Hepatocyte (in vitro differentiated cells): ENCODE data around the gene RFFL. TPM values are rescaled to one million over a fixed set of nuclear protein-coding genes. Genes with fewer than 3 reads are reported as not detected.

ENCODE experiments used
- DNase-seq: peaks from one replicate; pipeline ENCODE4 v3.0.0-alpha.2; 2016; ENCODE audit warnings: low spot score
- H2AFZ ChIP-seq: fragments of 200-600 bp; sonication (generic); 2 replicates; pipeline ENCODE4 v1.6.0; 2016; ENCODE audit warnings: antibody characterized with exemption, mild to moderate bottlenecking
- H3K27ac ChIP-seq: fragments of 200-600 bp; sonication (generic); 2 replicates; pipeline ENCODE4 v1.5.1; 2016; ENCODE audit warnings: mild to moderate bottlenecking
- H3K27me3 ChIP-seq: fragments of 200-600 bp; sonication (generic); 2 replicates; pipeline ENCODE4 v1.6.1; 2016
- H3K36me3 ChIP-seq: fragments of 200-600 bp; sonication (generic); replicated peaks from 2 replicates; pipeline ENCODE4 v1.5.1; 2016; ENCODE audit warnings: low read depth; ENCODE audit not compliant: insufficient read depth
- H3K4me1 ChIP-seq: fragments of 200-600 bp; sonication (generic); 2 replicates; pipeline ENCODE4 v1.5.1; 2016; ENCODE audit warnings: mild to moderate bottlenecking, moderate library complexity; ENCODE audit not compliant: insufficient read depth
- H3K4me2 ChIP-seq: fragments of 200-600 bp; sonication (generic); 2 replicates; pipeline ENCODE4 v1.6.0; 2016
- H3K4me3 ChIP-seq: fragments of 200-600 bp; sonication (generic); 2 replicates; pipeline ENCODE4 v1.5.1; 2016; ENCODE audit warnings: mild to moderate bottlenecking
- H3K79me2 ChIP-seq: fragments of 200-600 bp; sonication (generic); 2 replicates; pipeline ENCODE4 v1.6.0; 2017; ENCODE audit warnings: mild to moderate bottlenecking
- H3K9me2 ChIP-seq: fragments of 200-600 bp; sonication (generic); replicated peaks from 2 replicates; pipeline ENCODE4 v1.6.0; 2017; ENCODE audit warnings: mild to moderate bottlenecking; ENCODE audit not compliant: insufficient read depth
- H3K9me3 ChIP-seq: fragments of 200-600 bp; sonication (generic); 2 replicates; pipeline ENCODE4 v1.5.1; 2016; ENCODE audit warnings: low read depth, mild to moderate bottlenecking
- H4K20me1 ChIP-seq: fragments of 200-600 bp; sonication (generic); 2 replicates; pipeline ENCODE4 v1.6.0; 2016; ENCODE audit warnings: mild to moderate bottlenecking; ENCODE audit not compliant: insufficient read depth, poor library complexity, severe bottlenecking
- CTCF ChIP-seq: fragments of 200-600 bp; sonication (generic); IDR thresholded peaks from 2 replicates; pipeline ENCODE4 v1.5.1; 2016; ENCODE audit warnings: antibody characterized with exemption, mild to moderate bottlenecking; ENCODE audit not compliant: poor library complexity
- EZH2 ChIP-seq: fragments of 200-600 bp; sonication (generic); IDR thresholded peaks from 2 replicates; pipeline ENCODE4 v1.6.1; 2016; ENCODE audit warnings: antibody characterized with exemption, mild to moderate bottlenecking, borderline replicate concordance
- EZH2phosphoT487 ChIP-seq: fragments of 200-600 bp; sonication (generic); IDR thresholded peaks from one replicate; pipeline ENCODE4 v1.6.1; 2018; ENCODE audit warnings: antibody characterized with exemption, mild to moderate bottlenecking, low read depth, moderate library complexity; ENCODE audit not compliant: unreplicated experiment, severe bottlenecking
- WGBS: methylation state at CpG from one replicate; pipeline ENCODE4 v1.1.6; 2016; ENCODE audit warnings: low lambda C conversion rate; ENCODE audit errors: missing lambda C conversion rate; 5-methylcytosine and 5-hydroxymethylcytosine counted together
- polyA plus RNA-seq: library from polyadenylated mRNA; unstranded; fragments of >200 nt; fragmentation: Nextera tagmentation; extraction: Ambion mirVana; gene quantifications from 2 replicates; pipeline ENCODE4 v1.2.1, GENCODE V29; 2016
- total RNA-seq: library from RNA; depleted of rRNA; stranded (reverse); fragments of >200 nt; gene quantifications from 2 replicates; pipeline ENCODE4 v1.2.3, GENCODE V29; 2014

RFFL gene
- total and polyA plus RNA-seq, 2 experiments from 2014 or later = 12.9 to 22.7 TPM

DNA sequence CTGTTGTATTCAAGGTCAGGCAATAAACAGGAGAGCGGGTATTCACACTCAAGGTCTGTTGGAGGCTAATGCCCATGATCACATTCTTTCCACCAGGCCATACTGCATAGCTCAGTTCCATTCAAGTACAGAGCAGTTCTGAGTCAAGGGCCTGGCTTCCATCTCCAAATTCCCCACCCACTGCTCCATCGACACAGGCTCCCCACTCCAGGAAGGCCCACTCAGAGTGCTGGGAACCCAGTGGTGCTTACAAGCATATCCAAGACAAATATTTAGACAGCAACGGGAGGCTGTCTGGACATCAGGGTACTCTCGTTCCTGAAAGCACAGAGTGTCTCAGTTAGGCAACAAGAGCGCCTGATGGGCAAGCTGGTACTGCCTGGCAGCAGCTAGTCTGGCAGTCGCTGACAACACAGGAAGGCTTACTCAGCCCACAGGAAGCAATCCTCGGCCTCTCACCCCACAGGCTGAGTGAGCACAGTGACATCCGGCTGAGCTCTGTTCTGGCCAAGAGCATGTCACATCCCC, 40.9 kb downstream of the RFFL start:
- no peaks in the 10 kb centered on the region for H3K79me2 ChIP-seq
- WGBS = 63% methylated on average over 8 of the region's 8 CpGs
- no peak overlapping the region for H3K4me2 ChIP-seq
- peak; percentile 77 for DNase-seq
- H3K4me1 ChIP-seq = peaks cover 5% of the 10 kb centered on the region
- TF ChIP-seq EZH2 = no peak
- no peak overlapping the region for H3K4me3 ChIP-seq
- H3K36me3 ChIP-seq = no peaks in the 10 kb centered on the region
- no peaks in the 10 kb centered on the region for H3K9me3 ChIP-seq
- no peaks in the 10 kb centered on the region for H3K9me2 ChIP-seq
- peak overlapping the region; percentile 79 for H3K27ac ChIP-seq
- H2AFZ ChIP-seq = no peak overlapping the region
- H4K20me1 ChIP-seq = no peaks in the 10 kb centered on the region
- no peaks in the 10 kb centered on the region for H3K27me3 ChIP-seq

DNA sequence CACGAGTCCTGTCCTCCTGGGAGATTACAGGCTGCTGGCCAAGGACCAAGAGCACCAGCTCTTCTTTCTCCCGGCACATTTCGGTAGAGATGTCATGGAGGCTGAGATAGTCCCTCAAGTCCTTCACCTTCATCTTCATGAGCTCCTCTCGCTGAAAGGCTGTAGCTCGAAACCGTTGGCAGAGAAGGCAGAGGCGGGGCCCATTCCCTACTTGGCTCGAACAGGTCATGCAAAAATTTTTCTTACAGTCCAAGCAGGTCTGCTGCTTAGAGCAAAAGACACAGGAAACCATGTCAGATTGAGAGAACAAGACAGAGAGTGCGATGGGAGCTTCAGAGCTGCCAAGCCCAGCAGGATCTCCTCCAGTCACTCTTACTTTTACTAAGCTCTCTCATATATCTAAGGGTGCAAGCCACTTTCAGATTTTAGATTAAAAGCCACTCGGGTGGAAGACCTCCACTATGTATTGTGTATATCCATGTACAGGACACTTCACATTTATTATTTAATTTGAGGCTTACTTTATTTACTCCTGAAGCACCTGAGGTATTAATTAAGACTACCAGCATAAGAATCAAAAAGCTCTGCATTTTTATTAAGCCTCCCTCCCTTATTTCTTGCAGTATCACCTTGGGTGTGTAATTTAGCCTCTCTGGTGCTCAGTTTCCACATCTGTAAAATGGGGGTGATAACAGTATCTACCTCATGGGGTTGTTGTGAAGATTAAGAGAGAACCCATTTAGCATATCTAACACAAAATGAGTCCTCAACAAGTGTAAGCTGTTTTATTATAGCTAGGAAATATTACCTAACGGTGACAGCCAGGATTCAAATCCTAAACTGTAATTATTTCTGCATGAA, 41.8 kb downstream of the RFFL start:
- Histone ChIP-seq H4K20me1 (no peaks in the 10 kb centered on the region), H3K9me2 (no peaks in the 10 kb centered on the region), H3K36me3 (no peaks in the 10 kb centered on the region), H3K79me2 (no peaks in the 10 kb centered on the region), H3K27ac (peak overlapping the region; percentile 79), H3K4me1 (peaks cover 5% of the 10 kb centered on the region), H2AFZ (no peak overlapping the region), H3K4me3 (no peak overlapping the region), H3K27me3 (no peaks in the 10 kb centered on the region), H3K4me2 (no peak overlapping the region), H3K9me3 (no peaks in the 10 kb centered on the region)
- 97% methylated on average over 11 of the region's 11 CpGs for WGBS
- no peak for TF ChIP-seq EZH2
- no peak for TF ChIP-seq EZH2phosphoT487
- no peak for TF ChIP-seq CTCF
- no peak for DNase-seq

GRCh38 chr17:35019386-35020179, 43.9 kb downstream of the RFFL start:
- no peak overlapping the region for H3K27ac ChIP-seq
- H3K9me2 ChIP-seq = no peaks in the 10 kb centered on the region
- no peak overlapping the region for H2AFZ ChIP-seq
- WGBS = 94% methylated on average over 6 of the region's 6 CpGs
- TF ChIP-seq CTCF (no peak), EZH2 (no peak), EZH2phosphoT487 (no peak)
- peaks cover 5% of the 10 kb centered on the region for H3K4me1 ChIP-seq
- H3K4me2 ChIP-seq = no peak overlapping the region
- no peaks in the 10 kb centered on the region for H3K79me2 ChIP-seq
- H3K4me3 ChIP-seq = no peak overlapping the region
- no peaks in the 10 kb centered on the region for H3K36me3 ChIP-seq
- H4K20me1 ChIP-seq = no peaks in the 10 kb centered on the region
- no peak for DNase-seq
- H3K27me3 ChIP-seq = no peaks in the 10 kb centered on the region
- no peaks in the 10 kb centered on the region for H3K9me3 ChIP-seq

GRCh38 chr17:35018814-35019213, 44.7 kb downstream of the RFFL start:
- no peaks in the 10 kb centered on the region for H3K9me3 ChIP-seq
- TF ChIP-seq CTCF = no peak
- no peak for DNase-seq

More at GRCh38 chr17:35018814-35019213, 44.7 kb downstream of the RFFL start:
- no peaks in the 10 kb centered on the region for H4K20me1 ChIP-seq
- H3K4me2 ChIP-seq = no peak overlapping the region
- H3K27me3 ChIP-seq = no peaks in the 10 kb centered on the region
- H2AFZ ChIP-seq = no peak overlapping the region
- H3K9me2 ChIP-seq = no peaks in the 10 kb centered on the region
- H3K27ac ChIP-seq = no peak overlapping the region
- H3K4me3 ChIP-seq = no peak overlapping the region
- no peaks in the 10 kb centered on the region for H3K79me2 ChIP-seq
- WGBS = 74% methylated on average over 2 of the region's 2 CpGs
- no peaks in the 10 kb centered on the region for H3K36me3 ChIP-seq
- H3K4me1 ChIP-seq = peaks cover 5% of the 10 kb centered on the region
